HAP-1 (cell line): ENCODE data around the gene CRYGN.

Source experiments
- DNase-seq, 2 experiments: peaks; one replicate each; pipeline ENCODE4 v3.0.0-alpha.2; 2016 to 2020; ENCODE audit warnings: low spot score in 2 of 2
- H3K27me3 ChIP-seq: fragments of 250-450 bp; sonication (Bioruptor Pico); 2 replicates; pipeline ENCODE4 v1.5.1; 2020; ENCODE audit warnings: low read depth, mild to moderate bottlenecking, moderate library complexity
- H3K36me3 ChIP-seq: fragments of 250-450 bp; sonication (Bioruptor Pico); replicated peaks from 2 replicates; pipeline ENCODE4 v1.5.1; 2020; ENCODE audit warnings: mild to moderate bottlenecking
- H3K4me1 ChIP-seq: fragments of 250-450 bp; sonication (Bioruptor Pico); 2 replicates; pipeline ENCODE4 v1.5.1; 2020; ENCODE audit warnings: mild to moderate bottlenecking
- H3K4me3 ChIP-seq: fragments of 250-450 bp; sonication (Bioruptor Pico); 2 replicates; pipeline ENCODE4 v1.5.1; 2020; ENCODE audit warnings: mild to moderate bottlenecking, moderate library complexity
- H3K9me3 ChIP-seq: fragments of 250-450 bp; sonication (Bioruptor Pico); 2 replicates; pipeline ENCODE4 v1.5.1; 2020; ENCODE audit warnings: mild to moderate bottlenecking, moderate library complexity
- in situ Hi-C: fragments of 300-500 bp; cut with MboI; formaldehyde crosslinking; loops from 3 replicates; pipeline ENCODE4 v1.14.3; 2020; ENCODE audit warnings: low sequenced_read_pairs, inconsistent platforms, mixed read lengths

Gene CRYGN

DNA sequence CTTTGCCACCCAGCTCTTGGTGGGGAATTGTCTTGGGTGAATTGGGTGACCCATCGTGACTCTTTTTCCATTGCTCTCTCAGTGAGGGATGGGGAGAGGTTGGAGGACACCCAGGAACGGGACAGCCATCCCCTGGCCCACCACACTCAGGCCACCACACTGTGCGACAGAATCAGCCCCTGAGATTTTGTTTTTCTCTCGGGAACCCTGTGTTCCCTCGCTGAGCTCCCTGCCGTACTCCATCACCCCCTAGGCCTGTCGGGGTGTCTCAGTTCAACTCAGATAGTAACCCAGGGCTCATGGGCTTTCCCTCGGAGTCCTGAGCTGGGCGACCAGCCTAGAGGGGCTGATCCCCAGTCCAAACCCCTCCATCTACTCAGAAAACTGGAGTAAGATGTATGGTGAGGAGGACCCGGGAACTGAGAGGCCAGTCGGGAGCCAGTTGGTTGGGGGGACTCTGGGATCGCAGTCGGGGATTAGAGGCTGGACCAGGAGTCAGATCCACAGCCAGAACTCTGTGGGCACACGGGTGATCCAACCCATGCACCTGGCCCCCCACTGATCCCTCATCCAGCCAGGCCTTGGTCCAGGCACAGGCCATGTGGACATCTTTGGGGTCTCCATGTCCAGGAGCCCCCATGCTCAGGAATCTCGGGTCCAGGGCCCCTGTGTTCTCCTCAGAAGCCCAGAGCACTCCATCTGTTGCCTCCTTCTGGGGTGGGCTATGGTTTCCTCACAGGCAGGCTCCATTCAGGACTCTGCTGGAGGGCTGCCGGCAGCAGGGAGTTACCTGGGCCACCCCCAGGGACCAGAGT, 9.3 kb downstream of the CRYGN start:
- H3K36me3 ChIP-seq = no peaks in the 10 kb centered on the region
- no peak for DNase-seq
- in situ Hi-C loops = no loop called here
- no peaks in the 10 kb centered on the region for H3K27me3 ChIP-seq
- no peaks in the 10 kb centered on the region for H3K4me1 ChIP-seq
- no peaks in the 10 kb centered on the region for H3K9me3 ChIP-seq
- no peak overlapping the region for H3K4me3 ChIP-seq

GRCh38 chr7:151429560-151430331, 10.2 kb downstream of the CRYGN start:
- Histone ChIP-seq H3K9me3 (no peaks in the 10 kb centered on the region), H3K4me3 (no peak overlapping the region), H3K36me3 (no peaks in the 10 kb centered on the region), H3K4me1 (no peaks in the 10 kb centered on the region), H3K27me3 (no peaks in the 10 kb centered on the region; the same call in 1 of the 2 replicates)
- in situ Hi-C loops = no loop called here
- DNase-seq = no peak

- in situ Hi-C loops = no loop called here
These were observed 10.7 kb downstream of the CRYGN start for GRCh38 chr7:151429237-151429559.

DNA sequence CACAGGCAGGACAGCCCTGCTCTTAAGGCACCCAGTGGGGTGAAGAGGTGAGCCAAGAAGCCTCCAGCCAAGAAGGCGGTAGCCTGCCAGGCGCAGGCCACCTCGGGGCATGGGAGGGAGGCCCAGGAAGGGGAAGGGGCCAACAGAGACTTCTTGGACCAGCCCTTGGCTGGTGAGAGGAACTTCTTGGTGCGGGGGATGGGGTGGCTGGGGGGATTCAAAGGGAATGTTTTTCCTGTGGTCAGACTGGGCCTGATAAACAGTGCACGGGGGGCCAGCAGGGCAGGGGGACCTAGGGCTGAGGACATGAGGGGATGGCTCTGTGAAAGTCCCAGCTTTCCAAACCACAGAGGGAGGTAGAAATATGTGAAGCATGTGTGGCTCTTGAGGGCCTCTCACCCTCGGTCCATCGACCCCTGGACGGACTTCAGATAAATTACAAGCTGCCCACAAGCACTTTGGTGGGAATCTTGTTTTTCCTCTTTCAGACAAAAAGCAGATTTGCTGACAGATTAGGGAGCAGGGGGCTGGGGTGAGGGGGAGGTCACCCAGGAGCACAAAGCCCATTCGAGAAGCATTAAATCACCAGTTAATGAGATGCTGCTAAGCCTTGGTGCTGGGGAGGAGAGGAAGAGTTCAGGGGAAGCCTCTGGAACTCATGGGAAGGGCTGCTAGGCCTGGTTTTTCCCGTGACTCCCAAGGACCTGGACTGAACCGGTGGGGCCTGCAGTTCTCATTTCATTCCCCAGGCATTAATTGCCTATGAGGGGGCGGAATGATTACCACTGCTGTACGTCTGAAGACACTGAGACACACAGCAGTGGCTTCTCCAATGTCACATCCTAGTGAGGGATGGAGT, 11.3 kb downstream of the CRYGN start:
- in situ Hi-C loops = no loop called here
- DNase-seq = no peak
- H3K4me3 ChIP-seq = no peak overlapping the region
- H3K9me3 ChIP-seq = no peaks in the 10 kb centered on the region
- no peaks in the 10 kb centered on the region for H3K4me1 ChIP-seq
- no peaks in the 10 kb centered on the region for H3K36me3 ChIP-seq
- H3K27me3 ChIP-seq = no peaks in the 10 kb centered on the region; the same call in 1 of the 2 replicates

More at GRCh38 chr7:151429237-151429559, 10.7 kb downstream of the CRYGN start:
- Histone ChIP-seq H3K4me3 (no peak overlapping the region), H3K27me3 (no peaks in the 10 kb centered on the region; the same call in 1 of the 2 replicates), H3K4me1 (no peaks in the 10 kb centered on the region), H3K36me3 (no peaks in the 10 kb centered on the region), H3K9me3 (no peaks in the 10 kb centered on the region)
- DNase-seq = no peak

DNA sequence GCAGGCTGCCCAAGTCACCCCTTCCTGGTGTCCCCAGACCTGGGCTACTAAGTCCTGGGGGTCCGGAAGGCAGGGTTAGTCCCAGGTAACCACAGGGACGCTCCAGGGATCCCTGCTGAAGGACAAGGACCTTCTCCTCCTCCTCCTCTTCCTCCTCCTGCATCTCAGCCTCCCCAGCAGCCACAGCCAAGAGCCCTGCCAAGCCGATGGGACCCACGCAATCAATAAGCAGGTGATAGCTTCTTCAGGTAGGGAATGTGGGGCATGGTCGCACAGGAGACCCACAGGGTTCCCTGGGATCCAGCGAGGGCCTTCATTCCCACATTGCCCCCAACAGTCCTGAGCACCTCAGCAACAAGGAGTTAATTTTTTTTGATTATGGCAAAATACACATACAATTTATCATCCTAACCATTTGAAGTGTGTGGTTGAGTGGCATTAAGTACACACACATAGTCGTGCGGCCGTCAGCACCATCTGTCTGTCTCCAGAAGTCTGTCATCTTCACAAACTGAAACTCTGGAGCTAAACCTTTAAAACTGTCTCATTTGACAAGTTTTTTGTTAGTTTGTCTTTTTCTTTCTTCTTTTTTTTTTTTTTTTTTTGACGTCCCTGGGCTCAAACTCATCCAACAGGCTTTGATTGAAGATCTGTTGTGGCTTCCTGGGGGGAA, 12.1 kb downstream of the CRYGN start:
- no peaks in the 10 kb centered on the region; the same call in 1 of the 2 replicates for H3K27me3 ChIP-seq
- H3K4me1 ChIP-seq = no peaks in the 10 kb centered on the region
- H3K4me3 ChIP-seq = no peak overlapping the region
- no peaks in the 10 kb centered on the region for H3K9me3 ChIP-seq
- H3K36me3 ChIP-seq = no peaks in the 10 kb centered on the region
- in situ Hi-C loops = no loop called here
- DNase-seq = no peak

- Histone ChIP-seq H3K4me1 (no peaks in the 10 kb centered on the region), H3K27me3 (no peaks in the 10 kb centered on the region; the same call in 1 of the 2 replicates), H3K9me3 (0 out of 2 replicates have a peak, but pooled peaks cover 1% of the 10 kb centered on the region), H3K36me3 (no peaks in the 10 kb centered on the region), H3K4me3 (no peak overlapping the region)
- in situ Hi-C loops = no loop called here
- DNase-seq = no peak
These were observed 12.8 kb downstream of the CRYGN start for GRCh38 chr7:151426904-151427704.

GRCh38 chr7:151426441-151426903, 13.5 kb downstream of the CRYGN start:
- H3K4me3 ChIP-seq = no peak overlapping the region
- in situ Hi-C loops = no loop called here
- no peaks in the 10 kb centered on the region for H3K36me3 ChIP-seq
- DNase-seq = no peak
- H3K4me1 ChIP-seq = no peaks in the 10 kb centered on the region
- H3K9me3 ChIP-seq = peaks cover 7% of the 10 kb centered on the region; the same call in 1 of the 2 replicates
- no peaks in the 10 kb centered on the region; the same call in 1 of the 2 replicates for H3K27me3 ChIP-seq

DNA sequence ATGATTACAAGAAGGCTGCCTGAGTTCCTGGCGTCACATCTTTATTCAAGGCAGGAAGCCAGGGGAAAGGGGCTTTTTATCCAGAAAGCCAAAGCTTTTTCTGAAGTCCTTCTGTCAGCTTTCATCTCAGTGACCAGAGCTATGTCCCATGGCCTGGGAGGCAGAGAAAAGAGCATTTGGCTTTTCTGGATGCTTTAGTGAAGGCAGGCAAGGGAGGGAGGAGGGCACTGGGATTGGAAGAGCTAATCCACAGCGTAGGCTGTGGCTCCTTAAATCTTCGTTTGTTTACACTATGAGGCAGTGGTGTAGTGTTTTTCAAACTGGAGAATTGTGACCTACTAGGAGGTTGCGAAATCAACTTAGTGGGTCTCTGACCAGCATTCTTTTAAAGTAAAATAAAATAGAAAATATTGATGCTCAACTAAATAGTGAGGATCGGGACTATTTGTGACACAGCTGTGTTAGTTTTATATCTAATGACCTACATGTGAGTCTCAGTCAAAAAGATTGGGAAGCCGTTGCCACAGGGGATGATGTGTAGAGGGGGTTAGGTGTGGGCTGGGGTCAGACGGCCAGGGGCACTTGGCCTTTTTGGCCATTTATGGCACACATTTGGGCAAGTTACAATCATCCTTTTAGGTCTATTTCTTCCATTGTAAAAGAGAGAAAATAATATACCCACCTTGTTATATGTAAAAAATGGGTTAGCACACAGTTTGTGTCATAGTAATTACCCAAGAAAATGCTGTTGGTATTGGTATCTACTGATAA, 14.1 kb downstream of the CRYGN start:
- in situ Hi-C loops = no loop called here

GRCh38 chr7:151424799-151425198, 15.1 kb downstream of the CRYGN start:
- no peak for DNase-seq
- H3K36me3 ChIP-seq = no peaks in the 10 kb centered on the region
- no peaks in the 10 kb centered on the region for H3K4me1 ChIP-seq
- H3K9me3 ChIP-seq = peaks cover 7% of the 10 kb centered on the region; the same call in 1 of the 2 replicates
- no peaks in the 10 kb centered on the region; the same call in 1 of the 2 replicates for H3K27me3 ChIP-seq
- in situ Hi-C loops = no loop called here
- no peak overlapping the region for H3K4me3 ChIP-seq

More for the DNA sequence above, 14.1 kb downstream of the CRYGN start:
- peaks cover 7% of the 10 kb centered on the region; the same call in 1 of the 2 replicates for H3K9me3 ChIP-seq
- DNase-seq = no peak
- no peaks in the 10 kb centered on the region for H3K4me1 ChIP-seq
- H3K36me3 ChIP-seq = no peaks in the 10 kb centered on the region
- H3K4me3 ChIP-seq = no peak overlapping the region
- H3K27me3 ChIP-seq = no peaks in the 10 kb centered on the region; the same call in 1 of the 2 replicates

DNA sequence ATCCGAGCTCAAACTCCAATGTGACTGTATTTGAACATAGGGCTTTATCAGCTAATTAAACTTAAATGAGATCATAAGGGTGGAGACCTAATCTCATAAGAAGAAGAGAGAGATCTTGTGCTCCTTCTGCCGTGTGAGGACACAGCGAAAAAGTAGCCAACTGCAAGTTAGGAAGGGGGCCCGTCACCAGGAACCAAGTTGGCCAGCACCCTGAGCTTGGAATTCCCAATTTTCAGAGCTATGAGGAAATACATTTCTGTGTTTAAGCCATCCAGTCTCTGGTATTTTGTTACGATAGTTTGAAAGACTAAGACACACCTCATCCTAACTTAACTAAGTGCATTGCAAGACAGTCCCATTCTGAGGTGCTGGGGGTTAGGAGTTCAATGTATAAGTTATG, 16.0 kb downstream of the CRYGN start:
- DNase-seq = no peak
- H3K36me3 ChIP-seq = no peaks in the 10 kb centered on the region
- H3K27me3 ChIP-seq = no peaks in the 10 kb centered on the region; the same call in 1 of the 2 replicates
- in situ Hi-C loops = no loop called here
- peaks cover 7% of the 10 kb centered on the region; the same call in 1 of the 2 replicates for H3K9me3 ChIP-seq
- H3K4me1 ChIP-seq = no peaks in the 10 kb centered on the region
- H3K4me3 ChIP-seq = no peak overlapping the region

GRCh38 chr7:151423226-151423625, 16.7 kb downstream of the CRYGN start:
- in situ Hi-C loops = no loop called here
- Histone ChIP-seq H3K9me3 (peaks cover 7% of the 10 kb centered on the region; the same call in 1 of the 2 replicates), H3K4me3 (no peak overlapping the region), H3K4me1 (no peaks in the 10 kb centered on the region), H3K36me3 (no peaks in the 10 kb centered on the region), H3K27me3 (no peaks in the 10 kb centered on the region; the same call in 1 of the 2 replicates)
- DNase-seq = no peak

- H3K36me3 ChIP-seq = no peaks in the 10 kb centered on the region
- H3K4me3 ChIP-seq = no peak overlapping the region
- no peaks in the 10 kb centered on the region; the same call in 1 of the 2 replicates for H3K27me3 ChIP-seq
- H3K4me1 ChIP-seq = no peaks in the 10 kb centered on the region
- H3K9me3 ChIP-seq = peaks cover 7% of the 10 kb centered on the region; the same call in 1 of the 2 replicates
- in situ Hi-C loops = no loop called here
- DNase-seq = no peak
These were observed 17.7 kb downstream of the CRYGN start for GRCh38 chr7:151422212-151422611.
